Fibroblast of the aortic adventitia (primary cell): ENCODE results near the gene CAMTA1. TPM values are rescaled to one million over a fixed set of nuclear protein-coding genes. Genes with fewer than 3 reads are reported as not detected.

Source experiments
- DNase-seq: peaks from one replicate; pipeline ENCODE4 v3.0.0-alpha.2; 2010; ENCODE audit warnings: low read depth
- H3K4me3 ChIP-seq: 2 replicates; pipeline ENCODE4 v1.5.1; 2011; ENCODE audit warnings: low read depth, mild to moderate bottlenecking, control low read depth, low read length, moderate library complexity
- CTCF ChIP-seq: IDR thresholded peaks from 2 replicates; pipeline ENCODE4 v1.5.1; 2011; ENCODE audit warnings: mild to moderate bottlenecking, low read length, control low read depth, inconsistent platforms; ENCODE audit not compliant: insufficient read depth
- total RNA-seq: library from RNA; depleted of rRNA; stranded (reverse); fragments of >200 nt; gene quantifications from 2 replicates; pipeline ENCODE4 v1.2.3, GENCODE V29; 2012; ENCODE audit warnings: low replicate concordance

Gene CAMTA1
- total RNA-seq, 1 donor = 91.9 TPM

GRCh38 chr1:7633506-7634245, 848.4 kb downstream of the CAMTA1 start:
- DNase-seq = no peak
- TF ChIP-seq CTCF = no peak
- no peak overlapping the region for H3K4me3 ChIP-seq

GRCh38 chr1:7634546-7635240, 849.4 kb downstream of the CAMTA1 start:
- H3K4me3 ChIP-seq = no peak overlapping the region
- no peak for TF ChIP-seq CTCF
- no peak for DNase-seq

- no peak for DNase-seq
- H3K4me3 ChIP-seq = no peak overlapping the region
- no peak for TF ChIP-seq CTCF
Observed at GRCh38 chr1:7636795-7637526, 851.7 kb downstream of the CAMTA1 start.

- no peak for DNase-seq
- TF ChIP-seq CTCF = no peak
- no peak overlapping the region for H3K4me3 ChIP-seq
Observed at GRCh38 chr1:7638078-7638477, 852.8 kb downstream of the CAMTA1 start.

GRCh38 chr1:7639435-7640131, 854.3 kb downstream of the CAMTA1 start:
- DNase-seq = no peak
- no peak for TF ChIP-seq CTCF
- H3K4me3 ChIP-seq = no peak overlapping the region

- no peak for DNase-seq
- TF ChIP-seq CTCF = no peak
- H3K4me3 ChIP-seq = no peak overlapping the region
Observed at GRCh38 chr1:7640350-7640749, 855.1 kb downstream of the CAMTA1 start.
